Activated T-cell treated with anti-CD3 and anti-CD28 coated beads for 24 hours (primary cell): Measurements from ENCODE around the gene TEDDM1.

ENCODE experiments used
- DNase-seq: peaks from one replicate; pipeline ENCODE4 v3.0.0-alpha.2; 2020; ENCODE audit warnings: low read depth

TEDDM1 gene

GRCh38 chr1:182406012-182406411 lies 5.5 kb upstream of the TEDDM1 start:
- no peak for DNase-seq

- no peak for DNase-seq
Observed at GRCh38 chr1:182405578-182405977, 5.1 kb upstream of the TEDDM1 start.

- DNase-seq = no peak
Observed at GRCh38 chr1:182404781-182405180, 4.3 kb upstream of the TEDDM1 start.

- no peak for DNase-seq
Observed at GRCh38 chr1:182397653-182398393, 2.6 kb downstream of the TEDDM1 start.

- DNase-seq = no peak
Observed at GRCh38 chr1:182395906-182396305, 4.6 kb downstream of the TEDDM1 start.

- no peak for DNase-seq
Observed at GRCh38 chr1:182394055-182394775, 6.3 kb downstream of the TEDDM1 start.

- DNase-seq = no peak
Observed at GRCh38 chr1:182392050-182393028, 8.1 kb downstream of the TEDDM1 start.

- peak; percentile 48 for DNase-seq
Observed at GRCh38 chr1:182391362-182392049, 9.0 kb downstream of the TEDDM1 start, which contains the start of gene GLUL. Gene GLUL, minus strand, starts transcription at chr1:182391790. Its CDS starts 3,053 bp downstream, at chr1:182388737.

- DNase-seq = no peak
Observed at GRCh38 chr1:182391028-182391361, 9.5 kb downstream of the TEDDM1 start.

- DNase-seq = no peak
Observed at GRCh38 chr1:182389619-182390047, 10.8 kb downstream of the TEDDM1 start.

- no peak for DNase-seq
Observed at GRCh38 chr1:182388392-182389134, 11.9 kb downstream of the TEDDM1 start.

GRCh38 chr1:182387566-182387965 lies 12.9 kb downstream of the TEDDM1 start:
- no peak for DNase-seq

- DNase-seq = no peak
Observed at GRCh38 chr1:182386980-182387379, 13.5 kb downstream of the TEDDM1 start.

- DNase-seq = no peak
Observed at GRCh38 chr1:182385885-182386853, 14.3 kb downstream of the TEDDM1 start.

- DNase-seq = no peak
Observed at GRCh38 chr1:182384387-182384960, 16.0 kb downstream of the TEDDM1 start.

- no peak for DNase-seq
Observed at GRCh38 chr1:182383934-182384333, 16.5 kb downstream of the TEDDM1 start.

- DNase-seq = no peak
Observed at GRCh38 chr1:182383037-182383661, 17.3 kb downstream of the TEDDM1 start.

- no peak for DNase-seq
Observed at GRCh38 chr1:182381962-182382819, 18.3 kb downstream of the TEDDM1 start.
